Colonic mucosa (tissue), 4 donors: ENCODE measurements around the gene L3MBTL4. TPM values are rescaled to one million over a fixed set of nuclear protein-coding genes. Genes with fewer than 3 reads are reported as not detected.
A peak's percentile ranks its signal among the peaks of the same experiment; 100 is the strongest.

Experiments
- DNase-seq: peaks from one replicate; pipeline ENCODE4 v3.0.0-alpha.2; 2020
- H3K27ac ChIP-seq: fragments of 200-600 bp; one replicate; pipeline ENCODE4 v1.8.0; 2021
- H3K27me3 ChIP-seq: fragments of 200-600 bp; one replicate; pipeline ENCODE4 v1.8.0; 2021
- H3K36me3 ChIP-seq: fragments of 200-600 bp; one replicate; pipeline ENCODE4 v1.8.0; 2021
- H3K4me1 ChIP-seq: fragments of 200-600 bp; one replicate; pipeline ENCODE4 v1.8.0; 2021; ENCODE audit warnings: mild to moderate bottlenecking
- H3K4me3 ChIP-seq: fragments of 200-600 bp; one replicate; pipeline ENCODE4 v1.8.0; 2021
- H3K9ac ChIP-seq, 2 donors: one replicate each; pipeline ENCODE4 v1.7.0; 2013; ENCODE audit warnings: control low read depth in 2 of 2, low read depth in 2 of 2, low read length in 2 of 2
- H3K9me3 ChIP-seq: fragments of 200-600 bp; one replicate; pipeline ENCODE4 v1.8.0; 2021
- CTCF ChIP-seq: fragments of 200-600 bp; IDR thresholded peaks from one replicate; pipeline ENCODE4 v1.8.0; 2022; ENCODE audit warnings: antibody characterized with exemption, mild to moderate bottlenecking
- intact Hi-C: fragments of 100-400 bp; cut with DNase I; formaldehyde crosslinking; loops from one replicate; pipeline ENCODE4 v1.14.1; 2022
- total RNA-seq, 2 donors: library from RNA; stranded (reverse); fragmentation: NEBNext Ultra II Directional in 1 of 2; extraction: Animal tissue kit (Norgen Biotek cat#: 25700) in 1 of 2; gene quantifications; one replicate each; pipeline ENCODE4 v1.2.1, GENCODE V29; 2021
- donor health status: healthy.
- donor health status: DM: no; HTN: no; CAD: no.
- donor health status: DM: no; HTN: no; CAD: no.

The L3MBTL4 gene
- total RNA-seq, 2 donors from 2014 or later, result 3.5 to 3.8 TPM

- TF ChIP-seq CTCF, result no peak
- H3K36me3 ChIP-seq, result no peaks in the 10 kb centered on the region
- H3K4me1 ChIP-seq, result peaks cover 5% of the 10 kb centered on the region
- intact Hi-C loops, result no loop called here
- no peak for DNase-seq
- no peak overlapping the region for H3K27ac ChIP-seq
- no peaks in the 10 kb centered on the region for H3K27me3 ChIP-seq
- H3K4me3 ChIP-seq, result no peak overlapping the region
- no peak overlapping the region for H3K9ac ChIP-seq
- H3K9me3 ChIP-seq, result no peaks in the 10 kb centered on the region
Observed at GRCh38 chr18:6374935-6375529, 39.7 kb downstream of the L3MBTL4 start.

GRCh38 chr18:6374340-6374739 is 40.4 kb downstream of the L3MBTL4 start:
- Histone ChIP-seq H3K9ac (no peak overlapping the region), H3K4me1 (peaks cover 5% of the 10 kb centered on the region), H3K36me3 (no peaks in the 10 kb centered on the region), H3K27me3 (no peaks in the 10 kb centered on the region), H3K4me3 (no peak overlapping the region), H3K9me3 (no peaks in the 10 kb centered on the region), H3K27ac (no peak overlapping the region)
- no peak for DNase-seq
- intact Hi-C loops, result no loop called here
- no peak for TF ChIP-seq CTCF

- H3K9ac ChIP-seq, result no peak overlapping the region
- intact Hi-C loops, result no loop called here
- no peak overlapping the region for H3K27ac ChIP-seq
Observed at GRCh38 chr18:6373187-6373586, 41.5 kb downstream of the L3MBTL4 start.

GRCh38 chr18:6370886-6371635 is 43.6 kb downstream of the L3MBTL4 start:
- peak; percentile 35 for DNase-seq
- Histone ChIP-seq H3K9ac (no peak overlapping the region), H3K4me3 (no peak overlapping the region), H3K9me3 (no peaks in the 10 kb centered on the region), H3K4me1 (peaks cover 5% of the 10 kb centered on the region), H3K27ac (no peak overlapping the region), H3K27me3 (no peaks in the 10 kb centered on the region), H3K36me3 (no peaks in the 10 kb centered on the region)
- no peak for TF ChIP-seq CTCF
- intact Hi-C loops, result no loop called here

More at GRCh38 chr18:6373187-6373586, 41.5 kb downstream of the L3MBTL4 start:
- Histone ChIP-seq H3K27me3 (no peaks in the 10 kb centered on the region), H3K4me1 (peaks cover 5% of the 10 kb centered on the region), H3K4me3 (no peak overlapping the region), H3K9me3 (no peaks in the 10 kb centered on the region), H3K36me3 (no peaks in the 10 kb centered on the region)
- DNase-seq, result no peak
- TF ChIP-seq CTCF, result no peak

GRCh38 chr18:6370410-6370809 is 44.3 kb downstream of the L3MBTL4 start:
- no peak for TF ChIP-seq CTCF
- Histone ChIP-seq H3K9me3 (no peaks in the 10 kb centered on the region), H3K9ac (no peak overlapping the region), H3K36me3 (no peaks in the 10 kb centered on the region), H3K4me1 (peaks cover 5% of the 10 kb centered on the region), H3K27me3 (no peaks in the 10 kb centered on the region), H3K4me3 (no peak overlapping the region), H3K27ac (no peak overlapping the region)
- no peak for DNase-seq
- intact Hi-C loops, result no loop called here
